ENCODE measurements around the gene UMODL1. TPM values are rescaled to one million over a fixed set of nuclear protein-coding genes. Genes with fewer than 3 reads are reported as not detected.

UMODL1 gene
- total and polyA plus RNA-seq, 2 of the 13 experiments (the other 11 are each of a cell fraction or from before 2014, with no cell fraction given) = not detected

DNA sequence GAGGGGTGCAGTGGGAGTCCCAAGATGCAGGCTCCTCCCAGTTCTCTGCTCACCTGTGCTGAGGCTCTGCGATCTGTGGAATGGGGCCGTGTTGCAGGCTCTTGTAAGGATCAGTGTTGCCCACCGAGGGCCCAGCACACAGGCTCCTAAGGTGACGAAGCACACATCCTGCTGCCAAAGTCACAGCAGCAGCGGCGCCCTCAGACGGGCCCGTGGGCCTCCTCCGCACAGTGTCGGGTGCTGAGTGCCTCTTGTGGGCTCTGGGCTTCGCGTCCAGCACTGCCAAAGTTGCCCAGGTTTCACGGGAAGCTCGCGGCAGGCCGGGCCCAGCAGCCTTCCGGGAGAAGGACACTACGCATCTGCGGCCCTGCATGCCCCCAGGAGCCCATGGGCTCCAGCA is 75.7 kb downstream of the UMODL1 start:
- DNase-seq (ENCODE audit: low spot score) (no peak), ATAC-seq (peak; percentile 14; the same call in 1 of the 3 replicates), FAIRE-seq (no peak)
- Histone ChIP-seq H3K36me3 (replicated peaks in 1 of 2; ENCODE audit: control insufficient read depth in 1 of 2, insufficient read depth in 2 of 2, low read length in 2 of 2) (no peaks in the 10 kb centered on the region), H3K9me3 (ENCODE audit: low read length) (no peaks in the 10 kb centered on the region), H3K4me3 (replicated peaks in 1 of 3; ENCODE audit: insufficient read depth in 1 of 3, low read depth in 2 of 3, low read length in 3 of 3) (no peak overlapping the region), H3K4me1 (ENCODE audit: insufficient read depth, low read length) (peaks cover 7% of the 10 kb centered on the region; the same call in 1 of the 2 replicates), H3K9ac (ENCODE audit: insufficient read depth, low read depth, low read length) (no peak overlapping the region), H3K27ac (ENCODE audit: extremely low read length, insufficient read depth, low read length) (no peak overlapping the region), H3K27me3 (ENCODE audit: control insufficient read depth in 1 of 2, insufficient read depth in 2 of 2, low read length in 2 of 2) (peaks cover 4 to 35% of the 10 kb centered on the region in 2 experiments; a peak in 3 of 5 replicates), H3K79me2 (ENCODE audit: insufficient read depth, low read length) (no peaks in the 10 kb centered on the region), H4K20me1 (ENCODE audit: insufficient read depth, low read length) (no peaks in the 10 kb centered on the region), H3K4me2 (ENCODE audit: low read depth, low read length) (no peak overlapping the region), H2AFZ (ENCODE audit: low read length) (no peak overlapping the region)
- no peak for TF ChIP-seq HNRNPK (IDR thresholded peaks at IDR 0.05; ENCODE audit: low read depth, low read length, poor library complexity, severe bottlenecking)
- TF ChIP-seq MTA1 (CRISPR knock-in tag; IDR thresholded peaks at IDR 0.05; ENCODE audit: borderline replicate concordance) = no peak
- TF ChIP-seq SMC3 (IDR thresholded peaks at IDR 0.05; ENCODE audit: low read length) = no peak
- intact Hi-C loops (cut with micrococcal nuclease; ENCODE audit: unreplicated experiment) = no loop called here
- no TSS peak for BruUV-seq (replicated peaks)
- no CpG with 5 or more reads among the region's 19 CpGs for WGBS (ENCODE audit: low lambda C conversion rate)
- CTCF ChIA-PET (ENCODE audit: low intra/inter-chr PET ratio, low total read pairs) = interaction anchor here (2.6 kb wide), 1 partner anchor 112 kb away, joined by 20 read pairs; no protein-coding TSS in a partner anchor
- POLR2A ChIA-PET = no interaction called here
- in situ Hi-C loops (cut with HindIII; ENCODE audit: extremely low pct_ligation_motif_present, low pct_unique_long_range_greater_than_20kb) = loop anchor here (5.0 kb wide), 1 partner anchor 110 kb away; no protein-coding TSS in a partner anchor

DNA sequence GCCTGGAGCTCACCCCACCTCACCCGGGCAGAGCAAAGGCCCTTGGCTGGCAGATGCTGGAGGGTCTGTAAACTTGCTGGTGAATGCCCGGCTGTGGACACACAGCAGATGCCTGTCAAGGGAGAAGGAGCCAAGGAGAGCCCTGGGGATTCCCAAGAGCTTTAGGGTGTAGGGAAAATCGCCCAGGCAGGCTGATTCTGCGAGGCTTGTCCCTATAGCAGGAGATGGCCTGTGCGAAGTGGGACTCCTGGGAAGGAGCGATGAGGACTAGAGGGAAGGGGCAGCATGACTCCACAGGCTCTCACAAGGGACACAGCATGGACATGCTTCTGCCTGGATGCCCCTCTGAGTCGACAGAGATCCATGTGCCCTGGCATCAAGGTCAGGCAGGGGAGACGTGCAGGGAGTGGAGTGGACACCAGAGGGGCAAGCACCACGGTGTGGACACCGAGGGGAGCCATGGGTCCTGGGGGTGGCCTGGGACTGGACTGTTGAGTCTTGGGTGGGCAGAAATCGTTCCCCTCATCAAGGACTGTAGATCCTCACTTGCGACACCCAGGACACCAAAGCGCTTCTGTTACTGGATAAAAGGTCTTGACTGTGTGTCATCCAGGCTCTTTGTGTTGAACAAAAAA is 76.4 kb downstream of the UMODL1 start:
- no peak overlapping the region for H3K4me2 ChIP-seq (ENCODE audit: low read depth, low read length)
- no peak overlapping the region for H3K4me3 ChIP-seq (replicated peaks in 1 of 3; ENCODE audit: insufficient read depth in 1 of 3, low read depth in 2 of 3, low read length in 3 of 3)
- DNase-seq (ENCODE audit: low spot score) (no peak), FAIRE-seq (no peak), ATAC-seq (no peak; the same call in 2 of the 3 replicates)
- in situ Hi-C loops (cut with HindIII; ENCODE audit: extremely low pct_ligation_motif_present, low pct_unique_long_range_greater_than_20kb) = loop anchor here (5.0 kb wide), 1 partner anchor 110 kb away; no protein-coding TSS in a partner anchor
- intact Hi-C loops (cut with micrococcal nuclease; ENCODE audit: unreplicated experiment) = no loop called here
- peaks cover 5 to 39% of the 10 kb centered on the region in 2 experiments; a peak in 3 of 5 replicates for H3K27me3 ChIP-seq (ENCODE audit: control insufficient read depth in 1 of 2, insufficient read depth in 2 of 2, low read length in 2 of 2)
- H3K79me2 ChIP-seq (ENCODE audit: insufficient read depth, low read length) = no peaks in the 10 kb centered on the region
- no peak for TF ChIP-seq THYN1 (CRISPR knock-in tag; IDR thresholded peaks at IDR 0.05; ENCODE audit: borderline replicate concordance, low read depth)
- TF ChIP-seq ZSCAN25 (CRISPR knock-in tag; IDR thresholded peaks at IDR 0.05) = no peak
- no peak for TF ChIP-seq REXO4 (CRISPR knock-in tag; IDR thresholded peaks at IDR 0.05; ENCODE audit: borderline replicate concordance)
- TF ChIP-seq, protein P1, sequence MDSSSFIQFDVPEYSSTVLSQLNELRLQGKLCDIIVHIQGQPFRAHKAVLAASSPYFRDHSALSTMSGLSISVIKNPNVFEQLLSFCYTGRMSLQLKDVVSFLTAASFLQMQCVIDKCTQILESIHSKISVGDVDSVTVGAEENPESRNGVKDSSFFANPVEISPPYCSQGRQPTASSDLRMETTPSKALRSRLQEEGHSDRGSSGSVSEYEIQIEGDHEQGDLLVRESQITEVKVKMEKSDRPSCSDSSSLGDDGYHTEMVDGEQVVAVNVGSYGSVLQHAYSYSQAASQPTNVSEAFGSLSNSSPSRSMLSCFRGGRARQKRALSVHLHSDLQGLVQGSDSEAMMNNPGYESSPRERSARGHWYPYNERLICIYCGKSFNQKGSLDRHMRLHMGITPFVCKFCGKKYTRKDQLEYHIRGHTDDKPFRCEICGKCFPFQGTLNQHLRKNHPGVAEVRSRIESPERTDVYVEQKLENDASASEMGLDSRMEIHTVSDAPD (CRISPR knock-in tag; IDR thresholded peaks at IDR 0.05) = no peak
- TF ChIP-seq RBM39 (IDR thresholded peaks at IDR 0.05; ENCODE audit: low read depth, low read length, poor library complexity, severe bottlenecking) = no peak
- TF ChIP-seq, protein P2, sequence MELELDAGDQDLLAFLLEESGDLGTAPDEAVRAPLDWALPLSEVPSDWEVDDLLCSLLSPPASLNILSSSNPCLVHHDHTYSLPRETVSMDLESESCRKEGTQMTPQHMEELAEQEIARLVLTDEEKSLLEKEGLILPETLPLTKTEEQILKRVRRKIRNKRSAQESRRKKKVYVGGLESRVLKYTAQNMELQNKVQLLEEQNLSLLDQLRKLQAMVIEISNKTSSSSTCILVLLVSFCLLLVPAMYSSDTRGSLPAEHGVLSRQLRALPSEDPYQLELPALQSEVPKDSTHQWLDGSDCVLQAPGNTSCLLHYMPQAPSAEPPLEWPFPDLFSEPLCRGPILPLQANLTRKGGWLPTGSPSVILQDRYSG (CRISPR knock-in tag; IDR thresholded peaks at IDR 0.05) = no peak
- no peak for TF ChIP-seq NCOR1 (IDR thresholded peaks at IDR 0.05; ENCODE audit: borderline replicate concordance, low read length)
- peaks cover 7% of the 10 kb centered on the region; the same call in 1 of the 2 replicates for H3K4me1 ChIP-seq (ENCODE audit: insufficient read depth, low read length)
- no peak overlapping the region for H2AFZ ChIP-seq (ENCODE audit: low read length)
- WGBS (ENCODE audit: low lambda C conversion rate) = 23% methylated on average over 8 of the region's 13 CpGs
- POLR2A ChIA-PET = no interaction called here
- H4K20me1 ChIP-seq (ENCODE audit: insufficient read depth, low read length) = no peaks in the 10 kb centered on the region
- H3K9me3 ChIP-seq (ENCODE audit: low read length) = no peaks in the 10 kb centered on the region
- H3K27ac ChIP-seq (ENCODE audit: extremely low read length, insufficient read depth, low read length) = no peak overlapping the region
- no peaks in the 10 kb centered on the region for H3K36me3 ChIP-seq (replicated peaks in 1 of 2; ENCODE audit: control insufficient read depth in 1 of 2, insufficient read depth in 2 of 2, low read length in 2 of 2)
- H3K9ac ChIP-seq (ENCODE audit: insufficient read depth, low read depth, low read length) = no peak overlapping the region
- BruUV-seq (replicated peaks) = no TSS peak
- CTCF ChIA-PET (ENCODE audit: low intra/inter-chr PET ratio, low total read pairs) = no interaction called here
